ENCODE data around the gene PPP1CB.
"Not testable (repeated sequence)": the region's sequence is repeated elsewhere in the genome, so short reads cannot be mapped to it uniquely, and the experiment has no call there.

DNA sequence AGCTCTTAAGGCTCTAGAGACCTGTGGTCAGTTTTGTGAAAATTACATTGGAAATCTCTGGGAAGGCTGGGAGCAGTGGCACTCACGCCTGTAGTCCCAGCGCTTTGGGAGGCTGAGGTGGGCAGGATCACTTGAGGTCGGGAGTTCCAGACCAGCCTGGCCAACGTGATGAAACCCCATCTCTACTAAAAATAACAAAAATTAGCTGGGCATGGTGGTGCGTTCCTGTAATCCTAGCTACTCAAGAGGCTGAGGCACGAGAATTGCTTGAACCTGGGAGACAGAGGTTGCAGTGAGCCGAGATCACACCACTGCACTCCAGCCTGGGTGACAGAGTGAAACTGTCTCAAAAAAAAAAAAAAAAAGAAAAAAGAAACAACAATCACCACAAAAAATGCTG, 32.9 kb downstream of the PPP1CB start:
- TF ChIP-seq, protein P1, sequence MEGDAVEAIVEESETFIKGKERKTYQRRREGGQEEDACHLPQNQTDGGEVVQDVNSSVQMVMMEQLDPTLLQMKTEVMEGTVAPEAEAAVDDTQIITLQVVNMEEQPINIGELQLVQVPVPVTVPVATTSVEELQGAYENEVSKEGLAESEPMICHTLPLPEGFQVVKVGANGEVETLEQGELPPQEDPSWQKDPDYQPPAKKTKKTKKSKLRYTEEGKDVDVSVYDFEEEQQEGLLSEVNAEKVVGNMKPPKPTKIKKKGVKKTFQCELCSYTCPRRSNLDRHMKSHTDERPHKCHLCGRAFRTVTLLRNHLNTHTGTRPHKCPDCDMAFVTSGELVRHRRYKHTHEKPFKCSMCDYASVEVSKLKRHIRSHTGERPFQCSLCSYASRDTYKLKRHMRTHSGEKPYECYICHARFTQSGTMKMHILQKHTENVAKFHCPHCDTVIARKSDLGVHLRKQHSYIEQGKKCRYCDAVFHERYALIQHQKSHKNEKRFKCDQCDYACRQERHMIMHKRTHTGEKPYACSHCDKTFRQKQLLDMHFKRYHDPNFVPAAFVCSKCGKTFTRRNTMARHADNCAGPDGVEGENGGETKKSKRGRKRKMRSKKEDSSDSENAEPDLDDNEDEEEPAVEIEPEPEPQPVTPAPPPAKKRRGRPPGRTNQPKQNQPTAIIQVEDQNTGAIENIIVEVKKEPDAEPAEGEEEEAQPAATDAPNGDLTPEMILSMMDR (IDR thresholded peaks at IDR 0.05) = not testable (repeated sequence)
- TF ChIP-seq POLR2A, EP300 (IDR thresholded peaks at IDR 0.05): not testable (repeated sequence)

Measured in ovary (tissue), 3 donors.